WTC11 (cell line): ENCODE data around the gene GIPC2.

Experiments used
- ELF4 ChIP-seq: sonication (generic); formaldehyde crosslinking; IDR thresholded peaks from 2 replicates; pipeline ENCODE4 v1.8.1; 2022; ENCODE audit warnings: low read depth, mild to moderate bottlenecking, moderate library complexity, missing genetic modification reagents
- ETV6 ChIP-seq: sonication (generic); formaldehyde crosslinking; IDR thresholded peaks from 2 replicates; pipeline ENCODE4 v1.8.1; 2022; ENCODE audit warnings: mild to moderate bottlenecking, missing genetic modification reagents
- FOXP4 ChIP-seq: sonication (generic); formaldehyde crosslinking; IDR thresholded peaks from 2 replicates; pipeline ENCODE4 v1.8.0; 2022; ENCODE audit warnings: mild to moderate bottlenecking, missing genetic modification reagents
- NR3C1 ChIP-seq: sonication (generic); formaldehyde crosslinking; conservative IDR thresholded peaks from 2 replicates; pipeline ENCODE4 v1.8.1; 2023; ENCODE audit warnings: low read depth, mild to moderate bottlenecking, missing genetic modification reagents
- USF1 ChIP-seq: sonication (generic); formaldehyde crosslinking; IDR thresholded peaks from 2 replicates; pipeline ENCODE4 v1.8.0; 2022; ENCODE audit warnings: mild to moderate bottlenecking, missing genetic modification reagents
- TF ChIP-seq, protein P1 (sequence below): fragments of 200-600 bp; IDR thresholded peaks from 2 replicates; pipeline ENCODE4 v1.8.0; 2022; ENCODE audit warnings: antibody characterized with exemption
- TF ChIP-seq, protein P2 (sequence below): fragments of 250-450 bp; sonication (Bioruptor Pico); IDR thresholded peaks from 2 replicates; pipeline ENCODE4 v2.1.2; 2022; ENCODE audit warnings: mild to moderate bottlenecking, moderate library complexity

- TF ChIP-seq, protein P1, sequence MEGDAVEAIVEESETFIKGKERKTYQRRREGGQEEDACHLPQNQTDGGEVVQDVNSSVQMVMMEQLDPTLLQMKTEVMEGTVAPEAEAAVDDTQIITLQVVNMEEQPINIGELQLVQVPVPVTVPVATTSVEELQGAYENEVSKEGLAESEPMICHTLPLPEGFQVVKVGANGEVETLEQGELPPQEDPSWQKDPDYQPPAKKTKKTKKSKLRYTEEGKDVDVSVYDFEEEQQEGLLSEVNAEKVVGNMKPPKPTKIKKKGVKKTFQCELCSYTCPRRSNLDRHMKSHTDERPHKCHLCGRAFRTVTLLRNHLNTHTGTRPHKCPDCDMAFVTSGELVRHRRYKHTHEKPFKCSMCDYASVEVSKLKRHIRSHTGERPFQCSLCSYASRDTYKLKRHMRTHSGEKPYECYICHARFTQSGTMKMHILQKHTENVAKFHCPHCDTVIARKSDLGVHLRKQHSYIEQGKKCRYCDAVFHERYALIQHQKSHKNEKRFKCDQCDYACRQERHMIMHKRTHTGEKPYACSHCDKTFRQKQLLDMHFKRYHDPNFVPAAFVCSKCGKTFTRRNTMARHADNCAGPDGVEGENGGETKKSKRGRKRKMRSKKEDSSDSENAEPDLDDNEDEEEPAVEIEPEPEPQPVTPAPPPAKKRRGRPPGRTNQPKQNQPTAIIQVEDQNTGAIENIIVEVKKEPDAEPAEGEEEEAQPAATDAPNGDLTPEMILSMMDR, result no peak
- TF ChIP-seq ELF4 (CRISPR knock-in tag), result no peak
- TF ChIP-seq ETV6 (CRISPR knock-in tag), result no peak
- TF ChIP-seq NR3C1 (CRISPR knock-in tag), result no peak
- TF ChIP-seq, protein P2, sequence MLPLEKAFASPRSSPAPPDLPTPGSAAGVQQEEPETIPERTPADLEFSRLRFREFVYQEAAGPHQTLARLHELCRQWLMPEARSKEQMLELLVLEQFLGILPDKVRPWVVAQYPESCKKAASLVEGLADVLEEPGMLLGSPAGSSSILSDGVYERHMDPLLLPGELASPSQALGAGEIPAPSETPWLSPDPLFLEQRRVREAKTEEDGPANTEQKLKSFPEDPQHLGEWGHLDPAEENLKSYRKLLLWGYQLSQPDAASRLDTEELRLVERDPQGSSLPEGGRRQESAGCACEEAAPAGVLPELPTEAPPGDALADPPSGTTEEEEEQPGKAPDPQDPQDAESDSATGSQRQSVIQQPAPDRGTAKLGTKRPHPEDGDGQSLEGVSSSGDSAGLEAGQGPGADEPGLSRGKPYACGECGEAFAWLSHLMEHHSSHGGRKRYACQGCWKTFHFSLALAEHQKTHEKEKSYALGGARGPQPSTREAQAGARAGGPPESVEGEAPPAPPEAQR, result no peak
- no peak for TF ChIP-seq FOXP4 (CRISPR knock-in tag)
- no peak for TF ChIP-seq USF1 (CRISPR knock-in tag)
These were observed 29.9 kb downstream of the GIPC2 start for GRCh38 chr1:78075621-78076020.
